ENCODE results near the gene FARP1.

DNA sequence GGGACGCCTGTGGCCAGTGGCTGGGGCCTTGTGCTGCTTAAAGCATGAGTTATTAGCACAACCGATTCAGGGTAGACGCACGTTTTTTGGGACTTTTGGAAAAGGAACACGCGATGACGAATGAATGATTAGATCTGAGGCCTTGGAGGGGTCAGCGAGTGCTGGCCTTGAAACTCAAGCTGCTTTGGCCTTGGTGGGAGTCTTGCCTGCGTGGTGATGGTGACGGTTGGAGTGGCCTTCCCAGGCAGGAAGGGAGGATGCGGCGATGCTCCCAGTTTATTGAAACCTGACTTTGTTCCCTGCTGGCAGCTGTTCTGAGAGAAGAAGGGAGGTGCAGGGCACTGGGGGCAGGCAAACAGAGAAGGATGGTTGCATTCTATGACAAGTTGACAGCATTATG, 97.2 kb downstream of the FARP1 start:
- TF ChIP-seq, protein P1, sequence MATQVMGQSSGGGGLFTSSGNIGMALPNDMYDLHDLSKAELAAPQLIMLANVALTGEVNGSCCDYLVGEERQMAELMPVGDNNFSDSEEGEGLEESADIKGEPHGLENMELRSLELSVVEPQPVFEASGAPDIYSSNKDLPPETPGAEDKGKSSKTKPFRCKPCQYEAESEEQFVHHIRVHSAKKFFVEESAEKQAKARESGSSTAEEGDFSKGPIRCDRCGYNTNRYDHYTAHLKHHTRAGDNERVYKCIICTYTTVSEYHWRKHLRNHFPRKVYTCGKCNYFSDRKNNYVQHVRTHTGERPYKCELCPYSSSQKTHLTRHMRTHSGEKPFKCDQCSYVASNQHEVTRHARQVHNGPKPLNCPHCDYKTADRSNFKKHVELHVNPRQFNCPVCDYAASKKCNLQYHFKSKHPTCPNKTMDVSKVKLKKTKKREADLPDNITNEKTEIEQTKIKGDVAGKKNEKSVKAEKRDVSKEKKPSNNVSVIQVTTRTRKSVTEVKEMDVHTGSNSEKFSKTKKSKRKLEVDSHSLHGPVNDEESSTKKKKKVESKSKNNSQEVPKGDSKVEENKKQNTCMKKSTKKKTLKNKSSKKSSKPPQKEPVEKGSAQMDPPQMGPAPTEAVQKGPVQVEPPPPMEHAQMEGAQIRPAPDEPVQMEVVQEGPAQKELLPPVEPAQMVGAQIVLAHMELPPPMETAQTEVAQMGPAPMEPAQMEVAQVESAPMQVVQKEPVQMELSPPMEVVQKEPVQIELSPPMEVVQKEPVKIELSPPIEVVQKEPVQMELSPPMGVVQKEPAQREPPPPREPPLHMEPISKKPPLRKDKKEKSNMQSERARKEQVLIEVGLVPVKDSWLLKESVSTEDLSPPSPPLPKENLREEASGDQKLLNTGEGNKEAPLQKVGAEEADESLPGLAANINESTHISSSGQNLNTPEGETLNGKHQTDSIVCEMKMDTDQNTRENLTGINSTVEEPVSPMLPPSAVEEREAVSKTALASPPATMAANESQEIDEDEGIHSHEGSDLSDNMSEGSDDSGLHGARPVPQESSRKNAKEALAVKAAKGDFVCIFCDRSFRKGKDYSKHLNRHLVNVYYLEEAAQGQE (IDR thresholded peaks at IDR 0.05) = no peak
- TF ChIP-seq RNF2 (IDR thresholded peaks at IDR 0.05; ENCODE audit: borderline replicate concordance, low read depth) (no peak), FOSB (CRISPR knock-in tag; IDR thresholded peaks at IDR 0.05) (no peak), ESRRA (IDR thresholded peaks at IDR 0.05; ENCODE audit: borderline replicate concordance, low read length) (no peak), ZC3H11A (IDR thresholded peaks at IDR 0.05) (no peak), POLR2AphosphoS2 (conservative IDR thresholded peaks at IDR 0.05; ENCODE audit: low read length) (no peak), HDAC2 (IDR thresholded peaks at IDR 0.05) (no peak), NR3C1 (IDR thresholded peaks at IDR 0.05) (no peak), MYC (IDR thresholded peaks at IDR 0.05; ENCODE audit: borderline replicate concordance, low read length) (no peak), RAD21 (conservative IDR thresholded peaks at IDR 0.05 in 1 of 2, IDR thresholded peaks at IDR 0.05 in 1 of 2) (no peak)
- TF ChIP-seq, protein P2, sequence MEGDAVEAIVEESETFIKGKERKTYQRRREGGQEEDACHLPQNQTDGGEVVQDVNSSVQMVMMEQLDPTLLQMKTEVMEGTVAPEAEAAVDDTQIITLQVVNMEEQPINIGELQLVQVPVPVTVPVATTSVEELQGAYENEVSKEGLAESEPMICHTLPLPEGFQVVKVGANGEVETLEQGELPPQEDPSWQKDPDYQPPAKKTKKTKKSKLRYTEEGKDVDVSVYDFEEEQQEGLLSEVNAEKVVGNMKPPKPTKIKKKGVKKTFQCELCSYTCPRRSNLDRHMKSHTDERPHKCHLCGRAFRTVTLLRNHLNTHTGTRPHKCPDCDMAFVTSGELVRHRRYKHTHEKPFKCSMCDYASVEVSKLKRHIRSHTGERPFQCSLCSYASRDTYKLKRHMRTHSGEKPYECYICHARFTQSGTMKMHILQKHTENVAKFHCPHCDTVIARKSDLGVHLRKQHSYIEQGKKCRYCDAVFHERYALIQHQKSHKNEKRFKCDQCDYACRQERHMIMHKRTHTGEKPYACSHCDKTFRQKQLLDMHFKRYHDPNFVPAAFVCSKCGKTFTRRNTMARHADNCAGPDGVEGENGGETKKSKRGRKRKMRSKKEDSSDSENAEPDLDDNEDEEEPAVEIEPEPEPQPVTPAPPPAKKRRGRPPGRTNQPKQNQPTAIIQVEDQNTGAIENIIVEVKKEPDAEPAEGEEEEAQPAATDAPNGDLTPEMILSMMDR (IDR thresholded peaks at IDR 0.05) = no peak
- TF ChIP-seq, protein P3, sequence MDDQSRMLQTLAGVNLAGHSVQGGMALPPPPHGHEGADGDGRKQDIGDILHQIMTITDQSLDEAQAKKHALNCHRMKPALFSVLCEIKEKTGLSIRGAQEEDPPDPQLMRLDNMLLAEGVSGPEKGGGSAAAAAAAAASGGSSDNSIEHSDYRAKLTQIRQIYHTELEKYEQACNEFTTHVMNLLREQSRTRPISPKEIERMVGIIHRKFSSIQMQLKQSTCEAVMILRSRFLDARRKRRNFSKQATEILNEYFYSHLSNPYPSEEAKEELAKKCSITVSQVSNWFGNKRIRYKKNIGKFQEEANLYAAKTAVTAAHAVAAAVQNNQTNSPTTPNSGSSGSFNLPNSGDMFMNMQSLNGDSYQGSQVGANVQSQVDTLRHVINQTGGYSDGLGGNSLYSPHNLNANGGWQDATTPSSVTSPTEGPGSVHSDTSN (IDR thresholded peaks at IDR 0.05) = no peak

All from A549 (cell line).